GM03348 (cell line): Measurements from ENCODE around the gene ECEL1.

Source experiments
- DNase-seq: peaks from one replicate; pipeline ENCODE4 v3.0.0; 2012; ENCODE audit warnings: low spot score

ECEL1 gene

GRCh38 chr2:232522623-232523401 is 35.2 kb upstream of the ECEL1 start:
- DNase-seq, result no peak

GRCh38 chr2:232521959-232522622 is 34.5 kb upstream of the ECEL1 start:
- DNase-seq, result peak; percentile 94

GRCh38 chr2:232521098-232521497 is 33.5 kb upstream of the ECEL1 start:
- no peak for DNase-seq

- no peak for DNase-seq
Measured at GRCh38 chr2:232520489-232520888, 32.9 kb upstream of the ECEL1 start.

- DNase-seq, result no peak
Measured at GRCh38 chr2:232519581-232520438, 32.2 kb upstream of the ECEL1 start, which contains the start of gene PRSS56. Gene PRSS56 (plus strand): TSS chr2:232520388. CDS start chr2:232520599, 211 bp downstream.

GRCh38 chr2:232518844-232519243 is 31.2 kb upstream of the ECEL1 start:
- DNase-seq, result no peak

GRCh38 chr2:232516551-232516950 is 28.9 kb upstream of the ECEL1 start:
- DNase-seq, result no peak

GRCh38 chr2:232515639-232516038 is 28.0 kb upstream of the ECEL1 start:
- no peak for DNase-seq

- DNase-seq, result no peak
Measured at GRCh38 chr2:232513353-232513752, 25.7 kb upstream of the ECEL1 start.

GRCh38 chr2:232512602-232513001 is 25.0 kb upstream of the ECEL1 start:
- no peak for DNase-seq

GRCh38 chr2:232511336-232511890 is 23.8 kb upstream of the ECEL1 start:
- DNase-seq, result no peak

- no peak for DNase-seq
Measured at GRCh38 chr2:232508251-232508650, 20.6 kb upstream of the ECEL1 start.

- no peak for DNase-seq
Measured at GRCh38 chr2:232506709-232507108, 19.1 kb upstream of the ECEL1 start.

GRCh38 chr2:232505856-232506255 is 18.2 kb upstream of the ECEL1 start:
- no peak for DNase-seq

- no peak for DNase-seq
Measured at GRCh38 chr2:232504438-232504837, 16.8 kb upstream of the ECEL1 start.

GRCh38 chr2:232503809-232504323 is 16.2 kb upstream of the ECEL1 start:
- DNase-seq, result no peak

GRCh38 chr2:232502911-232503808 is 15.5 kb upstream of the ECEL1 start:
- no peak for DNase-seq

GRCh38 chr2:232502511-232502910 is 14.9 kb upstream of the ECEL1 start:
- no peak for DNase-seq

- no peak for DNase-seq
Measured at GRCh38 chr2:232501794-232502390, 14.3 kb upstream of the ECEL1 start.

GRCh38 chr2:232501331-232501771 is 13.7 kb upstream of the ECEL1 start:
- no peak for DNase-seq
